PC-3 (cell line): ENCODE data around the gene CRADD. TPM values are rescaled to one million over a fixed set of nuclear protein-coding genes. Genes with fewer than 3 reads are reported as not detected.

Experiments used
- ATAC-seq: fragments of 200-7000 bp; cut with Tn5 transposase; 2 replicates; pipeline ENCODE4 v1.9.1; 2020; ENCODE audit warnings: mild to moderate bottlenecking, moderate library complexity
- BruUV-seq: library from RNA; stranded (reverse); fragments of 400-500 nt; replicated peaks from 2 replicates; lab custom pipeline; 2021; lab: Mats Ljungman, UMichigan
- CTCF ChIA-PET: fragments of 300-600 bp; sonication (Branson Sonifier 250); formaldehyde crosslinking; loops from one replicate; lab custom pipeline; 2022; ENCODE audit warnings: antibody characterized with exemption; lab: Charles Lee
- POLR2A ChIA-PET: fragments of 300-600 bp; sonication (Branson Sonifier 250); formaldehyde crosslinking; loops from one replicate; lab custom pipeline; 2022; ENCODE audit warnings: antibody characterized with exemption; ENCODE audit not compliant: unreplicated experiment; lab: Charles Lee
- DNase-seq: peaks from one replicate; pipeline ENCODE4 v3.0.0-alpha.2; 2015
- H2AFZ ChIP-seq: fragments of 300-600 bp; sonication (generic); 2 replicates; pipeline ENCODE4 v1.6.0; 2016; ENCODE audit warnings: antibody characterized with exemption, low read length
- H3F3A ChIP-seq: fragments of 300-600 bp; sonication (generic); one replicate; pipeline ENCODE4 v1.6.0; 2017; ENCODE audit warnings: antibody characterized with exemption, low read length, control low read depth, mild to moderate bottlenecking; ENCODE audit not compliant: unreplicated experiment
- H3K27ac ChIP-seq: fragments of 300-600 bp; sonication (generic); 2 replicates; pipeline ENCODE4 v1.5.1; 2016; ENCODE audit warnings: mild to moderate bottlenecking, low read length
- H3K27me3 ChIP-seq: fragments of 300-600 bp; sonication (generic); 2 replicates; pipeline ENCODE4 v1.6.1; 2016; ENCODE audit warnings: low read length, mixed read lengths
- H3K36me3 ChIP-seq: fragments of 300-600 bp; sonication (generic); 2 replicates; pipeline ENCODE4 v1.6.1; 2016; ENCODE audit warnings: low read depth, mixed run types, low read length, mixed read lengths
- H3K4me1 ChIP-seq: fragments of 300-600 bp; sonication (generic); 2 replicates; pipeline ENCODE4 v1.5.1; 2016; ENCODE audit warnings: low read length; ENCODE audit not compliant: insufficient read depth
- H3K4me2 ChIP-seq: fragments of 300-600 bp; sonication (generic); 2 replicates; pipeline ENCODE4 v1.6.0; 2016; ENCODE audit warnings: low read length
- H3K4me3 ChIP-seq: fragments of 300-600 bp; sonication (generic); 2 replicates; pipeline ENCODE4 v1.5.1; 2016; ENCODE audit warnings: mild to moderate bottlenecking, low read length, mixed read lengths
- H3K79me2 ChIP-seq: fragments of 300-600 bp; sonication (generic); 2 replicates; pipeline ENCODE4 v1.6.1; 2017; ENCODE audit warnings: low read length, mixed read lengths
- H3K9ac ChIP-seq: fragments of 300-600 bp; sonication (generic); 2 replicates; pipeline ENCODE4 v1.6.0; 2016; ENCODE audit warnings: mild to moderate bottlenecking, low read length
- H3K9me2 ChIP-seq: fragments of 300-600 bp; sonication (generic); replicated peaks from 2 replicates; pipeline ENCODE4 v1.6.1; 2016; ENCODE audit warnings: mixed run types, low read length, mixed read lengths
- H3K9me3 ChIP-seq: fragments of 300-600 bp; sonication (generic); 2 replicates; pipeline ENCODE4 v1.6.1; 2016; ENCODE audit warnings: low read length, mixed read lengths
- H4K20me1 ChIP-seq: fragments of 300-600 bp; sonication (generic); 2 replicates; pipeline ENCODE4 v1.6.1; 2016; ENCODE audit warnings: low read length, mixed read lengths
- EZH2 ChIP-seq: fragments of 300-600 bp; sonication (generic); IDR thresholded peaks from one replicate; pipeline ENCODE4 v1.6.1; 2017; ENCODE audit warnings: antibody characterized with exemption, mild to moderate bottlenecking, low read length; ENCODE audit not compliant: unreplicated experiment
- EZH2phosphoT487 ChIP-seq: fragments of 300-600 bp; sonication (generic); IDR thresholded peaks from 2 replicates; pipeline ENCODE4 v1.6.1; 2018; ENCODE audit warnings: mild to moderate bottlenecking, antibody characterized with exemption, low read length, borderline replicate concordance
- intact Hi-C: fragments of 100-400 bp; cut with micrococcal nuclease; formaldehyde crosslinking; loops from 2 replicates; pipeline ENCODE4 v1.9.0; 2023
- total RNA-seq: library from RNA; depleted of rRNA; stranded (reverse); fragments of >200 nt; gene quantifications from 2 replicates; pipeline ENCODE4 v1.2.3, GENCODE V29; 2014
- TF ChIP-seq, protein P1 (sequence below): fragments of 300-600 bp; sonication (generic); conservative IDR thresholded peaks from 2 replicates; pipeline ENCODE4 v1.5.1; 2017; ENCODE audit warnings: antibody characterized with exemption, low read depth, mild to moderate bottlenecking, low read length

The CRADD gene
- total RNA-seq, 1 experiment from 2014 or later: 11.4 TPM

GRCh38 chr12:93823616-93824391 lies 146.6 kb downstream of the CRADD start:
- no peaks in the 10 kb centered on the region for H3K79me2 ChIP-seq
- H3K4me1 ChIP-seq: peaks cover 10% of the 10 kb centered on the region; the same call in 1 of the 2 replicates
- TF ChIP-seq EZH2phosphoT487 (no peak), EZH2 (no peak)
- TF ChIP-seq, protein P1, sequence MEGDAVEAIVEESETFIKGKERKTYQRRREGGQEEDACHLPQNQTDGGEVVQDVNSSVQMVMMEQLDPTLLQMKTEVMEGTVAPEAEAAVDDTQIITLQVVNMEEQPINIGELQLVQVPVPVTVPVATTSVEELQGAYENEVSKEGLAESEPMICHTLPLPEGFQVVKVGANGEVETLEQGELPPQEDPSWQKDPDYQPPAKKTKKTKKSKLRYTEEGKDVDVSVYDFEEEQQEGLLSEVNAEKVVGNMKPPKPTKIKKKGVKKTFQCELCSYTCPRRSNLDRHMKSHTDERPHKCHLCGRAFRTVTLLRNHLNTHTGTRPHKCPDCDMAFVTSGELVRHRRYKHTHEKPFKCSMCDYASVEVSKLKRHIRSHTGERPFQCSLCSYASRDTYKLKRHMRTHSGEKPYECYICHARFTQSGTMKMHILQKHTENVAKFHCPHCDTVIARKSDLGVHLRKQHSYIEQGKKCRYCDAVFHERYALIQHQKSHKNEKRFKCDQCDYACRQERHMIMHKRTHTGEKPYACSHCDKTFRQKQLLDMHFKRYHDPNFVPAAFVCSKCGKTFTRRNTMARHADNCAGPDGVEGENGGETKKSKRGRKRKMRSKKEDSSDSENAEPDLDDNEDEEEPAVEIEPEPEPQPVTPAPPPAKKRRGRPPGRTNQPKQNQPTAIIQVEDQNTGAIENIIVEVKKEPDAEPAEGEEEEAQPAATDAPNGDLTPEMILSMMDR: no peak
- no peak overlapping the region for H3K4me3 ChIP-seq
- no peak overlapping the region for H3K27ac ChIP-seq
- H4K20me1 ChIP-seq: no peaks in the 10 kb centered on the region
- no peak overlapping the region for H3K9ac ChIP-seq
- ATAC-seq (no peak), DNase-seq (no peak)
- CTCF ChIA-PET: no interaction called here
- POLR2A ChIA-PET: no interaction called here
- H3K9me2 ChIP-seq: no peaks in the 10 kb centered on the region
- no TSS peak for BruUV-seq
- intact Hi-C loops: no loop called here
- no peak overlapping the region for H2AFZ ChIP-seq
- no peaks in the 10 kb centered on the region for H3K36me3 ChIP-seq
- H3F3A ChIP-seq: no peaks in the 10 kb centered on the region
- no peaks in the 10 kb centered on the region for H3K9me3 ChIP-seq
- H3K4me2 ChIP-seq: no peak overlapping the region
- H3K27me3 ChIP-seq: no peaks in the 10 kb centered on the region

DNA sequence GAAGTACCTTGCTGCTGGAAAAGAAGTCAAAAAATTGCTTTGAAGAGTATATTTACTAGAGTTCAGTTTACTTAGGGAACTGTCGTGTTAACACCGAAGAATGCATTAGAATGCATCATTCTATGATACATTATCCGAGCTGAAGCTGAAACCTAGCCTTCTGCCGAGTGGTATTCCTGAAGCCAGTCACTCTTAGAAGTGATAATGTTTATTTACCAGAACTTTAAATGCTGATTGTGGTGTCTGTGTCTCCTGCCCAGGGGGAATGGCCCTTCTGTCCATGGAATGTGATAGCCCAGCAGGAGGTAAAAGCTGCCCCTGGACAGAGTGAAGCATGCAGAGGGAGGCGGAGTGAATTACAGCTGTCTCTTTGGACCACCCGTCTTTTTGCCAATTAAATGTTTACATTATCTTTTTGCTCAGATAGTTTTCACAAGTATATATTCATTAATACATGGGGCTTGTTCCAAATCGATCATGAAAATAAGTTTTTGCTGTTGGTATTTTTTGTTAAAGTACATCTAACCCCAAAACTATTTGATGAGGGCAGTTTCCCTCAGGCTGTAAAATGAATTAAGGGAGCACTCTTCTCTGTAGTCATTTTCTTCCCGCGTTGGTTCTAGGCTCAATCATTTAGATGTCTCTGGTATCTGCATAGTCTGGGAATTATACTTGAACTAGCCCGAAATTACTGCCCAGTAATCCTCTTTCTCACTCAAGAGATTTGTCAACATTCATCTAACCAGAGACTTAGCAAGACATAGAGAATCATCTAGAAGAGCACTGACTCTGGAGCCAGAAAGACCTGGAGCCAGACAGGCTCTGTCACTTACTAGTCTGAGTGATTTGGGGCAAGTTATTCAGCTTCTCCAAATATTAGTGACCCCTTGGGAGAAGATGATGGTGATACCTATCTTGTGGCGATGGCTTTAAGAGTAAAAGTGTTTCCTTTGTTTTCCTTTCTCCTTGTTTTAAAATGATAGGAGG lies 147.6 kb downstream of the CRADD start:
- no peaks in the 10 kb centered on the region for H3F3A ChIP-seq
- DNase-seq (no peak), ATAC-seq (no peak)
- peaks cover 10% of the 10 kb centered on the region; the same call in 1 of the 2 replicates for H3K4me1 ChIP-seq
- no peaks in the 10 kb centered on the region for H3K27me3 ChIP-seq
- no peak overlapping the region for H3K27ac ChIP-seq
- H4K20me1 ChIP-seq: no peaks in the 10 kb centered on the region
- H3K79me2 ChIP-seq: no peaks in the 10 kb centered on the region
- H2AFZ ChIP-seq: no peak overlapping the region
- no TSS peak for BruUV-seq
- TF ChIP-seq, protein P1: no peak
- TF ChIP-seq EZH2phosphoT487 (no peak), EZH2 (no peak)
- POLR2A ChIA-PET: no interaction called here
- no peak overlapping the region for H3K9ac ChIP-seq
- no peak overlapping the region for H3K4me3 ChIP-seq
- H3K36me3 ChIP-seq: no peaks in the 10 kb centered on the region
- intact Hi-C loops: no loop called here
- H3K9me2 ChIP-seq: no peaks in the 10 kb centered on the region
- no peak overlapping the region for H3K4me2 ChIP-seq
- H3K9me3 ChIP-seq: no peaks in the 10 kb centered on the region
- CTCF ChIA-PET: no interaction called here
